AG09309 (cell line): Measurements from ENCODE around the gene SLC5A10.

ENCODE experiments used
- DNase-seq: peaks from one replicate; pipeline ENCODE4 v3.0.0-alpha.2; 2010; ENCODE audit warnings: low read depth
- H3K4me3 ChIP-seq: 2 replicates; pipeline ENCODE4 v1.5.1; 2011; ENCODE audit warnings: mild to moderate bottlenecking, low read depth, low read length, moderate library complexity; ENCODE audit not compliant: control insufficient read depth
- CTCF ChIP-seq: IDR thresholded peaks from 2 replicates; pipeline ENCODE4 v1.5.1; 2011; ENCODE audit warnings: mild to moderate bottlenecking, low read depth, low read length, inconsistent platforms; ENCODE audit not compliant: insufficient read depth, control insufficient read depth; ENCODE audit errors: missing control alignments

The SLC5A10 gene

GRCh38 chr17:19001907-19002590, 50.1 kb downstream of the SLC5A10 start:
- DNase-seq: no peak
- H3K4me3 ChIP-seq: no peak overlapping the region
- no peak for TF ChIP-seq CTCF

- peak overlapping the region; percentile 70 for H3K4me3 ChIP-seq
- no peak for TF ChIP-seq CTCF
- no peak for DNase-seq
These were observed 51.0 kb downstream of the SLC5A10 start for GRCh38 chr17:19002805-19003542.

GRCh38 chr17:19003543-19004420, 51.8 kb downstream of the SLC5A10 start:
- peak overlapping the region; percentile 70 for H3K4me3 ChIP-seq
- TF ChIP-seq CTCF: no peak
- DNase-seq: no peak

GRCh38 chr17:19004421-19005136, 52.6 kb downstream of the SLC5A10 start, which contains the start of gene FAM83G:
Gene FAM83G (minus strand): TSS chr17:19004764. CDS start chr17:19004041, 723 bp downstream.
- no peak for DNase-seq
- H3K4me3 ChIP-seq: peak within 1 kb of the TSS; percentile 70
- no peak for TF ChIP-seq CTCF

- H3K4me3 ChIP-seq: peak overlapping the region; percentile 70
- no peak for TF ChIP-seq CTCF
These were observed 53.3 kb downstream of the SLC5A10 start for GRCh38 chr17:19005137-19005773.

More at GRCh38 chr17:19005137-19005773, 53.3 kb downstream of the SLC5A10 start:
- DNase-seq: no peak
